Measurements from ENCODE around the gene TAF4. TPM values are rescaled to one million over a fixed set of nuclear protein-coding genes. Genes with fewer than 3 reads are reported as not detected.

TAF4 gene
- total RNA-seq, 1 donor from 2014 or later = 28.4 TPM

DNA sequence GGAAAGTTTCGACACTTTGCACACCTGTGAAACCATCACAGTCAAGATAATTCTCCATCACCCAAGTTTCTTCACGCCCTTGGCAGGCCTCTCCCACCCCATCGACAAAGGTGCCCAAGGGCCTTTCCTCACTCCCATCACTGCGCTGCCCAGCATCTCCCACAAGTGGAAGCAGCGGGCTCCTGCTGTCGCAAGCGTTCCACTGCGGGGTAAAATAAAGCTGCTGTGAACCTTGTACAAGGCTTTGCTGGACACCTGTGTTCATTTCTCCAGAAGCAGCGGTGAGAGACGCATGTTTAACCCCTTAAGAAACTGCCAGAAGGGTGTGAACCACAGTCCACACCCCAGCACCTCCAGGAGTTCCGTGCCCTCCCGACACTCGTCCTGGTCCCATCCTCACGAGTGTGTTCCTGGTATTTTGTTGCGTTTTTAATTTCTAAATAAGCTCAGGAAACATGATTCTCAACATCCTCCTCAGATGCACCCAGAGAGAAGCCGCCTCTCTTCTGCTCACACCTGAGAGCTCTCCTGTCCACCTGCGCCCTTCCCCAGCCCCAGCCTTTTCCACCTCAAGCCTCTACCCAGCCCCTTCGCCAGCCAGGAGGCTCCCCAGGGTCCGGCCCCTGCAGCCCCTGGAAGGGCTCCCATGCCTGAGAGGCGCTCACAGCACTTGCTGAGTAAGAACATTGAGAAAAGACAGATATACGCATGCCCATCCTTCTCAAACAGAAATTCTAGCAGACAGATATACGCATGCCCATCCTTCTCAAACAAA, 97.5 kb downstream of the TAF4 start:
- intact Hi-C loops (cut with micrococcal nuclease) = no loop called here

DNA sequence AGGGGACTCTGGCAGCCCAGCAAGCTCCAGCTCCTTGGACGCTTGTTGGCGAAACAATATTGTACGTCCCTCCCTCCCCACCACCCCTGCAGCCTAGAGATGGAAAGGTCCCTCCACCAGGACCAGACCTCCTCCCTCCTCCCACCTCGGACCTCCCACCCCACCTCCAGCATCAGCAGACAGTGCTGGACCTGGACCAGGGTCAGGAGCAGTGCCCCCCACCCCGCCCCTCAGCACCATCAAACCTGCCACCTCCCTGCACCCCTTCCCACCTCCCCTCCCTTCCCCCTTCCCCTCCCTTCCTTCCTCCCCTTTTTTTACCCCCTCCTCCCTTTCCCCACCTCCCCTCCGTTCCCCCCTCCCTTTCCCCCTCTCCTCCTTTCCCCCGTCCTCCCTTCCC, 98.4 kb downstream of the TAF4 start:
- intact Hi-C loops (cut with micrococcal nuclease) = no loop called here

DNA sequence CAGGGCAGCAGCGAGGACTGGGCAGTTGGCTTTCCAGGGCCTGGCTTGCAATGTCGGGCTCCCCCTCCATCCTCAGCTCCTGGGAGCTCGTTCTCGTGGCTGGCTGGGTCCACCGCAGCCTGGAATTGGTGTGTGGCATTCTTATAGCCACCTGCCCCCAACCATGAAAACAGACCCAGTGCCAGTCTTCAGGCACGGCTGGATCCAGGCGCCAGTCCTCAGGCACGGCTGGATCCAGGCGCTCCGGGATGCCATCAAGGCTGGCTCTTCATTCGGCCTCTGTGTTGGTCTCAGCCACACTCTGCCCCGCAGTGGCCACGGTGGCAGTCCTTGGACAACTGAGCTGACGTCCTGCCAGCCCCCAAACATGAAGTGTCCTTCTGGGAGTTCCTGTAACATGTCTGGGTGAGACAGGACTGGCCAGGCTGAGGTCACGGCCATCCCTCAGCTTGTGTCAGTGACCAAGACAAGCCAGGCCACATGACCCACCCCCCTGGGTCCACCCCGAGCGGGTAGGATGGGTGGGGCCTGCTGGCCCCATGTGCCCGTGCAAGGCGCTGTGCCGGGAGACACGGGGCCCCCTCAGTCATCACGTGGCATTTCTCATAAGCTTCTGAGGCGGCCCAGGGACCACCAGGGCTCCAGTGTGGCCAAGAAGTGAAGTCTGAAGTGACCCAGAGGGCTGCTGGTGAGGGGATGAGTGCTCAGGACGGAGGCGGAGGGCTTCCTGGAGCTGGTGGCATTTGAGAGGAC, 99.0 kb downstream of the TAF4 start:
- intact Hi-C loops (cut with micrococcal nuclease) = no loop called here

DNA sequence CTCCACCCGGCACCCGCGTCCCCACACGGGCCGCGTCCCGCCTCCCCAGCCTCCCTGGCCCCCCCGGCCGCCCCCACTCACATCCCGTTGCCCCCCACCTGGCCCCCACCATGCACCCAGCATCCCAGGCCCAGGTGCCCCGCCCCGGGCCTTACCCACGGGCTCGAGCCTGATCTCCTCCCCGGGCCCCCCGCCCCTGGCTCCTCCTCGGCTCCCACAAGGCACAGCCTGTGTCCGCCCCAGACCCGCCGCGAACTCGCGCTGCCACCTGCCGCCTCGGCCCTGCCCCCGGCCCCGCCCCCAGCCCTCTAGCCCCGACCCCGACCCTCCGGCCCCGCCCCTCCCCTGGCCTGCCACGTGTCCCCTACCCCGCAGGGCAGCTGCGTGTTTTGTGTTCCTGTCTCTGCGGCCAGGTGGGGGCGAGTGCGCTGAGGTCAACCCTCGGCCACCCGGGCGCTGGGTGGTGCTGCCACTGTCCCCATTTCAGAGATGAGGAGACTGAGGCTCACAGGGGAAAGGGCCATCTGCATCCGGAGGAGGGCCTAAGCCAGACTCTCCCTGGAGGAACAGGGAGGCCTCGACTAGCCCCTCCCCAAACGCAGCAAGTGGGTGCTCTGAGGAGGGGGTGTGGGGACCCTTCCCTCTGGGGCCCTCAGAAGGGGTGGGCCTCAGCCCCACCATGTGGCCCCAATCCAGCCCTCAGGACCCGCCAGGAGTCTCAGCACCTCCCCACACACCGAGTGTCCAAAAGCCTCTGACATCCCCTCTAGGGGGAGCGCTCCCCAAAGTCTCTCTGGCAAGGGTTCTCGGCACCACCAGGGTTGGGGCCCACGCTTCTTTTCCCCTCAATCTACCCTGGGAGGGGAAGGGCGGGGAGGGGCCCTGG, 99.8 kb downstream of the TAF4 start:
- intact Hi-C loops (cut with micrococcal nuclease) = no loop called here

DNA sequence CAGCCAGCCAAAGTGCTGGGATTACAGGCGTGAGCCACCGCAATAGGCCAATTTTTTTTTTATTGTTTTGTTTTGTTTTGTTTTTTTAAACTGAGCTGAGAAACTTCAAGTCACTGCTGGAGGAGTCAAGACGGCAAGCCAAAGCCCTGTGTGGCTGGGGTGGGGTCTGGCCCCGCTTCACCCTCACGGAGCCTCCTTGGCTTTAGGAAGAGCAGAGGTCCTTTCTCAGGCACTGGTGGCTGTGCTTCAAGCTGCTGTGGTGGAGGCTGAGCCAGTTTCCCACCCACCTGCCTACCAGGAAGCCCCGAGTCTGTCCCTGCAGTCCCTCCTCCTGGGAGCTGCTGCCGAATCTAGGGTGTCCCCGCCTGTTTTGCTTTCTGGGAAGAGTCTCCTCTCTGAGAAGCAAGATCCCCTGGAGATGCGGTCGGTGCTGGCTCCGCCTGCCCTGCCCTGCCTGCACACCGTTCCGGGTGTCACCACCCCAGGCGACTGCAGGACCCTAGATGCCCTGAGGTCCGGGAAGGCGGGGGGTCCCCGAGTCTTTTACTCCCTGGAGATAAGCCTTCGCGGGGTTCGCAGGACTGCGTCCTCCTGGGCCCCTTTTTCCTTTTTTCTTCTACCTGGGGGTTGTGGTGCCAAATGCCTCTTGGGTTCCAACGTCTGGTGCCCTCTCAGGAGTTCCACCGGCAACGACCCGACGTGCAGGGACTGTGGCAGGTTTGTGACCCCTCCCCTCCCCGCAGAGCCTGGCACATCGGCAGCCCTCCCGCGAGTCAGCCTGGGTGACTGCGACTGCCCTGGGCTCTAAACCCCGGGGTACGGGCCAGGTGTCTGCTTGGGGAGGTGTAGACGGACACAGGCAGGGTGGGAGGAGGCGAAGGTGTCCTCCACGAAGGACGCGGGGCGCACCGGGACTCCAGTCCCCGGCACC, 100.7 kb downstream of the TAF4 start:
- intact Hi-C loops (cut with micrococcal nuclease) = no loop called here

DNA sequence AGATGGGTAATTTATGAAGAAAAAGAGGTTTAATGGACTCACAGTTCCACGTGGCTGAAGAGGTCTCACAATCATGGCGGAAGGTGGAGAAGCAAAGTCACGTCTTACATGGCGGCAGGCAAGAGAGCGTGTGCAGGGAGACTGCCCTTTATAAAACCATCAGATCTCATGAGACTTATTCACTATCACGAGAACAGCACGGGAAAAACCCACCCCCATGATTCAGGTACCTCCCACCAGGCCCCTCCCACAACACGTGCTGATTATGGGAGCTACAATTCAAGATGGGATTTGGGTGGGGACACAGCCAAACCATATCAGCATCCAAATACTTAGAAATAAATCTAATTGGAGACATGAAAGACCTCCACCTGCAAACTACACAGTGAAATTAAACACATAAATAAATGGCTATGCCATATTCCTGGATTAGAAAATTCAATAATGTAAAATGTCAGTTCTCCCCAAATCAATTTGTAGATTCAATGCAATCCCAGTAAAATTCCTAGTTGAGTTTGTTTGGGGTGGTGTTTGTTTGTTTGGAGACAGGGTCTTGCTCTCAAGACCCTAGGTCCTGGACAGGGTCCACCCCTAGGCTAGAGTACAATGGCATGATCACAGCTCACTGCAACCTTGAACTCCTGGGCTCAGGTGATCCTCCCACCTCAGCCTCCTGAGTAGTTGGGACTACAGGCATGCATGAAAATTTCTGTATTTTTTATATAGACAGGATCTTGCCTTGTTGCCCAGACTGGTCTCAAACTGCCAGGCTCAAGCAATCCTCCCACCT, 101.6 kb downstream of the TAF4 start:
- intact Hi-C loops (cut with micrococcal nuclease) = no loop called here

DNA sequence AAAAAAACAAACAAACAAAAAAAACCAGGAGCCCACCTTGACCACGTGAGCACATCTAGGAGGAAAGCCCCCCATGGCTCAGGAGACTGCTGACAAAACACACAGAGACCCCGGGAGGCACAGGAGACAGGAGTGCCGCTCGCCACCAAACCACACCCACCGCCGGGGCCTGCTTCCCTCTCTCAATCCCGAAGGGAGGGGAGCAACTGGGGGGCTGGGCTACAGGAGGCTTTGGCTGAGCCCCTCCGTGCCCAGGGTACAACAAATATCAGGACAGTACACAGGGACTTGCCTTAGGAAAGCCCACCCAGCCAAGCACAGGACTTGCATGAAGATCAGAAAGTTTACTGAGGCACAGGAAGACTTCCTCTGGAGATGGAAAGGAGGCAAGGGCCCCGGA, 102.5 kb downstream of the TAF4 start:
- intact Hi-C loops (cut with micrococcal nuclease) = no loop called here

DNA sequence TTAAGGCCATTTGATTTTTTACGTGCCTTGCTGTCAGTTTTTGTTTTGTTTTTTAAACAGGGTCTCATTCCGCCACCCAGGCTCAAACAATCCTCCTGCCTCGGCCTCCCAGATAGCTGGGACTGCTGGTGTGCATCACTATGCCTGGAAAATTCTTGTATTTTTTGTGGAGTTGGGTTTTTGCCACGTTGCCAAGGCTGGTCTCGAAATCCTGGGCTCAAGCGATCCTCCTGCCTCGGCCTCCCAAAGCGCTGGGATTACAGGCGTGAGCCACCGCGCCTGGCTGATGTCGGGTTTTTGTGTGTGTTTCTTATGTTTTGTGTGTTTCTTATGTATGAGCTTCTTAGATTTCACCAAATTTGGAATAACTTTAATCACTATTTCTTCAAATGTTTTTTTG, 104.8 kb downstream of the TAF4 start:
- intact Hi-C loops (cut with micrococcal nuclease) = no loop called here

DNA sequence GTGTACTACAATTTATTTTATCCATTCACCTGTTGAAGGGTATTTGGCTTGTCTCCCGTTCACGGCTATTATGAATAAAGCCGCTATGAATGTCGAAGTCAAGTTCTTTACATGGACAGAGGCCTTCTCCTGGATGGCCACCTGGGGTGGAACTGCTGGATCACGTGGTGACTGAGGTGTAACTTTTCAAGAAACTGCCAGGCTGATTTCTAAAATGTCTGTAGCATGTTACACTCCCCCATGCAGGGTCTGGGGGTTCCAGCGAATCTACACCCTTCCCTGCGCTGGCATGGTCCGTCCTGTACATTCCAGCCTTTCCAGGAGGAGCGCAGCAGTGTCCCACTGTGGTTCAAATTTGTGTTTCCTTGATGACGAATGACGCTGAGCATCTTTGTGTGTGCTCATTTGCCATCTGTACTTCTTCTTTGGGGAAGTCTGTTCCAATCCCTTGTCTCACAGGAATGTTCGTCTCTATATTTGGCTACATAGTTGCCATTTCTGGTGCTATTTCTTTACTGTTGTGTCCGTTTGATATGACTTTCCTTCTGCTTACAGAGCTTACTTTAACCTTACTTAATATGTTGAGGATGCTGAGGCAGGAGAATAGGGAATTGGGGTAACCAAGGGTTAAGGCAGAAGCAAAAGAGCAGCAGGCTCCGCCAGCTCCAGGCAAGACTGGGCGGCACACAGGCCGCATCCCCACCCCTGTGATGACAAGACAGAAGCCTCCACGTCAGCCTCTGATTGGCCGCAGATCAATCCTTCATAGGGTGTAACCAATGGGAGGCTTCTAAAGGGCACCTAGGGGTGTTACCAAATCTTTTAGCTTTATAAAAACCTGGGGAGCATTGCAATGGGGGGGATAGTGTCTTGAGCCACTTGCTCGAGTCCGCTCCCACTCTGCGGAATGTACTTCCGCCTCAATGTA, 106.6 kb downstream of the TAF4 start:
- intact Hi-C loops (cut with micrococcal nuclease) = no loop called here

DNA sequence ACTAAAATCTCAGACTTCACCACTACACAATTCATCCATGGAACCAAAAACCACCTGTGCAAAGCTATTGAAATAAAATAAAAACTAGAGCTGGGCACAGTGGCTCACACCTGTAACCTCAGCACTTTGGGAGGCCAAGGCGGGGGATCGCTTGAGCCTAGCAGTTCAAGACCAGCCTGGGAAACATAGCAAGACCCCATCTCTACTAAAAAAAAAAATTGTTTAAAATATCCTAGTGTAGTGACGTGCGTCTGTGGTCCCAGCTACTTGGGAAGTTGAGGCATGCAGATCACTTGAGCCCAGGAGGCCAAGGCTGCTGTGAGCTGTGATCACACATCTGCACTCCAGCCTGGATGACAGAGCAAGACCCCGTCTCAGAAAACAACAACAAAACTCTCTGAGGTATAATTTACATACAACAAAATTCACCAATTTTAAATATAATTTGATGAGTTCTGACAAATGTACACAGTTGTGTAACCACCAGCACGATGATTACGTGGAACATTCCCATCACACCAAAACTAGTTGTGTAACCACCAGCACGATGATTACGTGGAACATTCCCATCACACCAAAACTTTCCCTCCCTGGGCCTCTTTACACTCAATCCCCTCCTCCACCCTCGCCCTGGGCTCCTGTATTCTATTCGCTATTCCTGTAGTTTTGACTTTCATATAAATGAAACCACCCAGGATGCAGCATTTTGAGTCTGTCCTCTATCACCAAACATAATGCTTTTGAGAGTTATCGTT, 107.5 kb downstream of the TAF4 start:
- intact Hi-C loops (cut with micrococcal nuclease) = no loop called here

DNA sequence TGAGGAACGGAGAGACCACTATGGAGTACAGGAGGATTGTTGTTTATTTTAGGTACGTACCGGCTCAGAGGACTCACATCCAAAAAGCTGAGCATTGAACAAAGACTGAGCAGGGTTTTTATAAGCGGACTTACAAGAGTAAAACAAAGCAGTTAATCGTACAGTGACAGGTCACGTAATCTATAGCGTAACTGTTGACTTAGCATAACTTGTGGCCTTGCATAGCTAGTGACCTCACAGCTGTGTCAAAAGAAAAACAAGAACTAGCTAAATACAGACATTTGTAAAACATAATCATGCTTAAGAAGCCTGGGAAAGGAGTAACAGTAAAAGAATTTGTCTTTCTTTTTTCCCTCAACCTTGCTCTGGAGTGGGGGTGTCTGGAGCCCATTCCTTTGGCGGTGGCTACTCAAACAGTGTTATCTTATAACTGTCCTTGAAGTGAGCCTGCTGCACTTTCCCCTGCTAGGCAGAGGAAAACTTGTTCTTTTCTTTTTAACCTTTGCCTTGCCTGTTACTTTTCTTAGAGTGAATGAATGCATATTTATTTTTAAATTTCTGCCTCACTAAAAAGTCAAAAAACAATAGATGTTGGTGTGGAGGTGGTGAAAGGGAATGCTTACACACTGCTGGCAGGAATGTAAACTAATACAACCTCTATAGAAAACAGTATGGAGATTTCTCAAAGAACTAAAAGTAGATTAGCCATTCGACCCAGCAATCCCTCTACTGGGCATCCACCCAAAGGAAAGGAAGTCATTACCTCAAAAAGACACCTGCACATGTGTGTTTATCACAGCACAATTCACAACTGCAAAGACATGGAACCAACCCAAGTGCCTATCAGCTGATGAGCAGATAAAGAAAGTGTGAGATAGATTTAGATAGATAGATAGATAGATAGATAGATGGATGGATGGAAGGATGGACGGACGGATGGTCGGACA, 109.0 kb downstream of the TAF4 start:
- intact Hi-C loops (cut with micrococcal nuclease) = no loop called here

DNA sequence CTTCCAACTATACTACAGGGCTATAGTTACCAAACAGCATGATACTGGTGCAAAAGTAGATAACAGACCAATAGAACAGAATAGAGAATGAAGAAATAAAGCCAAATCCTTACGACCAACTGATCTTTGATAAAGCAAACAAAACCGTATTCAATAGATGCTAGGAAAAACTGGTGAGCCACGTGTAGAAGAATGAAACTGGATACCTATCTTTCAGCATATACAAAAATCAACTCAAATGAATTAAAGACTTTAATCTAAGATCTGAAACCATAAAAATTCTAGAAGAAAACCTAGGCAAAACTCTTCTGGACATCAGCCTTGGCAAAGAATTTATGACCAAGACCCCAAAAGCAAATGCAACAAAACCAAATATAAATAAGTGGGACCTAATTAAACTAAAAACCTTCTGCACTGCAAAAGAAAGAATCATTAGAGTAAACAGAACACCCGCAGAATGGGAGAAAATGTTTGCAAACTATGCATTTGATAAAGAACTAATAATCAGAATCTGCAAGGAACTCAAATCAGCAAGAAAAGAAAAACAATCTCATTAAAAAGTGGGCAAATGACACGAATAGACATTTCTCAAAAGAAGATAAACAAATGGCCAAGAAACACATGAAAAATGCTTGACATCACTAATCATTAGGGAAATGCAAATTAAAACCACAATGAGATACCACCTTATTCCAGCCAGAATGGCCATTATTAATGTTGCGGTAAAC, 109.8 kb downstream of the TAF4 start:
- intact Hi-C loops (cut with micrococcal nuclease) = no loop called here

DNA sequence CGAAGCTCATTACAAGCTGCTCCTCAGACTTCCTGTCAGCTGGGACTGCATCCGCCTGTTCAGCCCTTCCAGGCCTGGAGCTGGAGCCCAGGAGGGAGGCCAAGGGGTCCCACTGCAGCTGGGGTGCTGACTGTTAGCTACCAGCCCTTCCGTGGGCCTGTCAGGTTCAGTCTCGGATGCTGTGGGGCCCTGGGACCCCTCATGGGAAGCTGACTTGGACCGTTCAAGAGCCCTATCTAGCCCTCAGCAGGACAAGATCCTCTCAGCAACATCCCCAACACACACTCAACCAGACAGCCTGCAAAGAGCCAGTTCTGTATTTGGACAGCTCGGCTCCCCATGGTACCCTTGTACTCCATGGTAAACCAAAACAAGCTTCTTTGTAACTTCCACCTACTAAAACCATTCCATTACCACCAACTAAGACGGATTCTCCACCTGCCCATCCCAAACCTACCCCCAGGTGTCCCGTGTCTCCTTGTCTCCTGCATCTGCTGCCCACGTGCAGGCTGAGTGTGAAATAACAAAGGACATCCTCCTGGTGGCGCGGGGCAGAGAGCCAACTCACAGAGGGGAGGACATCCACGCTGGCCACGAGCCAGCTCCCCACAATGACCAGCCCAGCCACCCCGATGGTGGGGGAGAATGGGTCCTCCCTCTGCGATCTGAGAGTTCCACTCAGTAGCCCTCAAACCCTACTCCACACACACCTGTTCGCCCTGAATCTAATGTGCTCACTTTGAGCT, 111.2 kb downstream of the TAF4 start:
- intact Hi-C loops (cut with micrococcal nuclease) = no loop called here

DNA sequence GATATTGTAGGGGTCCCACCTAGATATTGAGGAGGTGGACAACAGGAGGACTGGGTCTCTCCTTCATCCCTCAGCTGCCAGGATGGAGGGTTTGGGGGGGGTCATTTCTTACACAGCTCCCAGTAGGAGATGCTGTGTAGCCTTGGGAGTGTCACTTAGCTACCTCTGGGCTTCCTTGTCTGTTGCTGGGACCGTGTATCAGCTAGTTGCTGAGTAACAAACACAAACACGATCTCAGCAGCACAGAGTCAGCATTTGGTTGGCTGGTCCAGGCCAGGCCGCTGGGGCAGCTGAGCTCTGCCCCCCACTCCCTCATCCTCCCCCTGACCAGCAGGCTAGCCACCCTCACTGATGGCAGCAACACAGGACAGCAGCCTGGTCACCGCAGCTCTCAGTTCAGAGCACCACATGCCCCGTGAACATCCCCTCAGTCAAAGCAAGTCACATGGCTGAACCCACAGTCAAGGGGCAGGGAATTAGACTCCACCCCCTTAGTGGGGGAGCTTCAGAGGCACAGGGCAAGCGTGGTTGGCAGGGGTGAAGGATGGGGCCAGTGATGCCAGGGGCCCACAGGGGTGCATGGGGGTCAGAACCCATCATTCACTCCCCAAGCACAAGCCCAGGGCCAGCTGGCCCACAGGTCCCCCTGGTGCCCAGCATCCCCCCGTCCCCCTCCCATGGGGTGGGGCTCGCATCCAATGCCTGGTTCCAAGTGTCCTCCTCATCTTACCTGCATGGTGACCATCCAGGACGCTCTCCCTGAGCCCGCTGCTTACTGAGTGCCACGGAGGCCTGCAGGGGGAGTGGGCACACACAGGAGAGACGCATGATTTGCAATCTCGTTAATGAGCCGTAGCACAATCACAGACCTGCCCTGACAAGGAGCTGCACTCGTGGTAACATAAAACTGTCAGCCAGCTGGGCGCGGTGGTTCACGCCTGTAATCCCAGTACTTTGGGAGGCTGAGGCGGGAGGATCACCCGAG, 112.4 kb downstream of the TAF4 start:
- intact Hi-C loops (cut with micrococcal nuclease) = no loop called here
